ENCODE data around the gene CELF6.
"Not testable (repeated sequence)": the region's sequence is repeated elsewhere in the genome, so short reads cannot be mapped to it uniquely, and the experiment has no call there.

The CELF6 gene

GRCh38 chr15:72281713-72282112, 38.2 kb downstream of the CELF6 start:
- Histone ChIP-seq H3K27me3 (no peaks in the 10 kb centered on the region), H3K9me3 (no peaks in the 10 kb centered on the region), H3K4me3 (ENCODE audit: low read depth in 1 of 2, low read length in 1 of 2) (no peak overlapping the region), H3K27ac (no peak overlapping the region), H3K36me3 (peaks cover 3% of the 10 kb centered on the region), H3K4me1 (ENCODE audit: control insufficient read depth in 1 of 2, insufficient read depth in 1 of 2, low read depth in 1 of 2, low read length in 1 of 2) (no peaks in the 10 kb centered on the region)
- TF ChIP-seq CTCF (IDR thresholded peaks at IDR 0.05), result no peak

GRCh38 chr15:72280751-72281150, 39.2 kb downstream of the CELF6 start:
- H3K4me1 ChIP-seq (ENCODE audit: control insufficient read depth in 1 of 2, insufficient read depth in 1 of 2, low read depth in 1 of 2, low read length in 1 of 2), result no peaks in the 10 kb centered on the region
- no peak for TF ChIP-seq CTCF (IDR thresholded peaks at IDR 0.05)
- H3K27me3 ChIP-seq, result no peaks in the 10 kb centered on the region
- peaks cover 3% of the 10 kb centered on the region for H3K36me3 ChIP-seq
- no peak overlapping the region for H3K27ac ChIP-seq
- H3K9me3 ChIP-seq, result no peaks in the 10 kb centered on the region
- H3K4me3 ChIP-seq (ENCODE audit: low read depth in 1 of 2, low read length in 1 of 2), result no peak overlapping the region

- TF ChIP-seq CTCF (IDR thresholded peaks at IDR 0.05), result no peak
Observed at GRCh38 chr15:72278737-72279136, 41.2 kb downstream of the CELF6 start.

GRCh38 chr15:72276326-72276700, 43.6 kb downstream of the CELF6 start:
- no peaks in the 10 kb centered on the region for H3K27me3 ChIP-seq
- TF ChIP-seq CTCF (IDR thresholded peaks at IDR 0.05), result no peak
- H3K4me3 ChIP-seq (ENCODE audit: low read depth in 1 of 2, low read length in 1 of 2), result no peak overlapping the region
- no peak overlapping the region for H3K27ac ChIP-seq
- no peaks in the 10 kb centered on the region for H3K9me3 ChIP-seq
- no peaks in the 10 kb centered on the region for H3K36me3 ChIP-seq
- H3K4me1 ChIP-seq (ENCODE audit: control insufficient read depth in 1 of 2, insufficient read depth in 1 of 2, low read depth in 1 of 2, low read length in 1 of 2), result peaks cover 12 to 14% of the 10 kb centered on the region in 2 experiments

More at GRCh38 chr15:72278737-72279136, 41.2 kb downstream of the CELF6 start:
- Histone ChIP-seq H3K36me3 (no peaks in the 10 kb centered on the region), H3K4me3 (ENCODE audit: low read depth in 1 of 2, low read length in 1 of 2) (no peak overlapping the region), H3K4me1 (ENCODE audit: control insufficient read depth in 1 of 2, insufficient read depth in 1 of 2, low read depth in 1 of 2, low read length in 1 of 2) (no peaks in the 10 kb centered on the region), H3K9me3 (no peaks in the 10 kb centered on the region), H3K27ac (no peak overlapping the region), H3K27me3 (no peaks in the 10 kb centered on the region)

- not testable (repeated sequence) for H3K9me3 ChIP-seq; H3K27me3 ChIP-seq; H3K4me3 ChIP-seq (ENCODE audit: low read depth in 1 of 2, low read length in 1 of 2); H3K36me3 ChIP-seq; H3K27ac ChIP-seq
- H3K4me1 ChIP-seq (ENCODE audit: control insufficient read depth in 1 of 2, insufficient read depth in 1 of 2, low read depth in 1 of 2, low read length in 1 of 2), result peaks cover 13 to 20% of the 10 kb centered on the region in 2 experiments
Observed at GRCh38 chr15:72275635-72276325, 44.2 kb downstream of the CELF6 start.

GRCh38 chr15:72272997-72273352, 47.0 kb downstream of the CELF6 start:
- Histone ChIP-seq H3K4me3 (ENCODE audit: low read depth in 1 of 2, low read length in 1 of 2) (peak overlapping the region; percentile 83 to 85), H3K27me3 (no peaks in the 10 kb centered on the region), H3K4me1 (ENCODE audit: control insufficient read depth in 1 of 2, insufficient read depth in 1 of 2, low read depth in 1 of 2, low read length in 1 of 2) (peaks cover 21 to 26% of the 10 kb centered on the region in 2 experiments), H3K9me3 (no peaks in the 10 kb centered on the region), H3K27ac (peak overlapping the region; percentile 90), H3K36me3 (peaks cover 4% of the 10 kb centered on the region)
- TF ChIP-seq CTCF (IDR thresholded peaks at IDR 0.05), result no peak

All from neutrophil (primary cell).